ENCODE results near the gene DNAJC5.

GRCh38 chr20:63982937-63983336 is 88.0 kb downstream of the DNAJC5 start:
- no peak for TF ChIP-seq HMGXB4 (CRISPR knock-in tag; IDR thresholded peaks at IDR 0.05)
- TF ChIP-seq ATF1 (CRISPR knock-in tag; IDR thresholded peaks at IDR 0.05), result no peak
- no peak for TF ChIP-seq TEAD4 (CRISPR knock-in tag; IDR thresholded peaks at IDR 0.05)
- TF ChIP-seq NR1H2 (CRISPR knock-in tag; IDR thresholded peaks at IDR 0.05), result no peak
- TF ChIP-seq ATF2 (CRISPR knock-in tag; IDR thresholded peaks at IDR 0.05; ENCODE audit: borderline replicate concordance, low read depth), result no peak
- no peak for TF ChIP-seq ZNF121 (CRISPR knock-in tag; IDR thresholded peaks at IDR 0.05)
